Osteoblast (primary cell): ENCODE measurements around the gene MRC2. TPM values are rescaled to one million over a fixed set of nuclear protein-coding genes. Genes with fewer than 3 reads are reported as not detected.
A peak's percentile ranks its signal among the peaks of the same experiment; 100 is the strongest.

Source experiments
- DNase-seq: peaks from one replicate; pipeline ENCODE4 v3.0.0; 2011; ENCODE audit warnings: low spot score, mixed read lengths; ENCODE audit not compliant: insufficient read length; ENCODE audit errors: missing footprints
- H2AFZ ChIP-seq: 2 replicates; pipeline ENCODE4 v1.6.0; 2011; ENCODE audit warnings: mild to moderate bottlenecking, low read length
- H3K27ac ChIP-seq: 2 replicates; pipeline ENCODE4 v1.5.1; 2011; ENCODE audit warnings: mild to moderate bottlenecking, low read depth, low read length, moderate library complexity
- H3K27me3 ChIP-seq: 2 replicates; pipeline ENCODE4 v1.6.0; 2012; ENCODE audit warnings: mild to moderate bottlenecking, control low read depth, inconsistent platforms, low read length, moderate library complexity; ENCODE audit not compliant: insufficient read depth
- H3K36me3 ChIP-seq: 2 replicates; pipeline ENCODE4 v1.5.1; 2011; ENCODE audit warnings: mild to moderate bottlenecking, low read length, control low read depth, moderate library complexity; ENCODE audit not compliant: insufficient read depth
- H3K4me1 ChIP-seq: 2 replicates; pipeline ENCODE4 v1.5.1; 2011; ENCODE audit warnings: mild to moderate bottlenecking, low read length, control low read depth, moderate library complexity; ENCODE audit not compliant: insufficient read depth
- H3K4me2 ChIP-seq: 2 replicates; pipeline ENCODE4 v1.6.0; 2011; ENCODE audit warnings: mild to moderate bottlenecking, low read length; ENCODE audit not compliant: insufficient read depth
- H3K4me3 ChIP-seq: fragments of 200-600 bp; sonication (generic); 3 replicates; pipeline ENCODE4 v1.5.1; 2012; ENCODE audit warnings: mild to moderate bottlenecking, low read length, inconsistent platforms; ENCODE audit not compliant: insufficient read depth
- H3K79me2 ChIP-seq: 2 replicates; pipeline ENCODE4 v1.6.0; 2012; ENCODE audit warnings: mild to moderate bottlenecking, low read length, control low read depth, inconsistent platforms; ENCODE audit not compliant: insufficient read depth
- H3K9me3 ChIP-seq: 2 replicates; pipeline ENCODE4 v1.5.1; 2011; ENCODE audit warnings: low read depth, low read length, control low read depth
- H4K20me1 ChIP-seq: 2 replicates; pipeline ENCODE4 v1.6.0; 2012; ENCODE audit warnings: mild to moderate bottlenecking, low read length, control low read depth; ENCODE audit not compliant: insufficient read depth
- CTCF ChIP-seq: IDR thresholded peaks from 2 replicates; pipeline ENCODE4 v1.5.1; 2011; ENCODE audit warnings: mild to moderate bottlenecking, low read depth, low read length, moderate library complexity; ENCODE audit errors: extremely low read depth
- total RNA-seq: library from RNA; depleted of rRNA; stranded (reverse); fragments of >200 nt; gene quantifications from 2 replicates; pipeline ENCODE4 v1.2.3, GENCODE V29; 2012

The MRC2 gene
- total RNA-seq, 1 donor: 552 TPM

DNA sequence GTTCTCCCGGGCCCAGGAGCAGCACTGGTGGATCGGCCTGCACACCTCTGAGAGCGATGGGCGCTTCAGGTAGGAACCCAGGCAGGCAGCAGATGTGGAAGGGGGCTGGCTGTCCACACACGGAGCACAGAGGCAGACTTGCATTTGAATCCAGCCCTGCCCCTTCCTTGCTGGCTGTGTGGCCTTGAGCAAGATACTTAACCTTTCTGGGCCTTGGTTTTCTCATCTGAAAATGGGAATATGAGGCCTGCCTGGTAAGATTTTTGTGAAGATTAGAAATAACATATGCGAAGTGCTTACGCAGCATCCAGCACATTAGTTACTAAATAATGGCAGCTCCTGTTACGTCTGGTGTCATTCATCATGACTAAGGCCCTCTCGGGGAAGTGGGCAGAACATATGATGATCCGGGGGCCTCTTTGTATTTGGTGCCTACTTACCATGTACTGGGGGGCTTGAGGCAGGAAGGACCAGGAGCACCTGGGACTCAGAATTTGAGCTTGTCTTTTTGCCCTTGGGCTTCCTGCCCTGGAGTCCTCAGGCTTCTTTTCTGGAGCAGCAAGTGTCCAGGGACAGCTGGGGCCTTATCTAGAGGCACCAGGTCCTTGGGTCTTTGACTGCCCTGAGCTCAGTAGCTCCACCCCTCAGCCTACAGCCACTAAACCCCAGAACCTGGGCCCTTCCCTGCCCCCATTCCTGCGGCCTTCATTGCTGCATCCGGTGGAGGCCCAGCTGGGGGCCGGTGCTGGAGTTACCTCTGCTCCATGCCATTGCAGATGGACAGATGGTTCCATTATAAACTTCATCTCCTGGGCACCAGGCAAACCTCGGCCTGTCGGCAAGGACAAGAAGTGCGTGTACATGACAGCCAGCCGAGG lies 53.8 kb downstream of the MRC2 start:
- Histone ChIP-seq H3K4me2 (no peak overlapping the region), H3K4me3 (no peak overlapping the region), H2AFZ (no peak overlapping the region), H3K36me3 (peaks cover 86% of the 10 kb centered on the region), H4K20me1 (peaks cover 7% of the 10 kb centered on the region), H3K9me3 (no peaks in the 10 kb centered on the region), H3K27me3 (no peaks in the 10 kb centered on the region), H3K27ac (no peak overlapping the region), H3K79me2 (peaks cover under 1% of the 10 kb centered on the region), H3K4me1 (no peaks in the 10 kb centered on the region)
- TF ChIP-seq CTCF: no peak
- peak; percentile 45 for DNase-seq

DNA sequence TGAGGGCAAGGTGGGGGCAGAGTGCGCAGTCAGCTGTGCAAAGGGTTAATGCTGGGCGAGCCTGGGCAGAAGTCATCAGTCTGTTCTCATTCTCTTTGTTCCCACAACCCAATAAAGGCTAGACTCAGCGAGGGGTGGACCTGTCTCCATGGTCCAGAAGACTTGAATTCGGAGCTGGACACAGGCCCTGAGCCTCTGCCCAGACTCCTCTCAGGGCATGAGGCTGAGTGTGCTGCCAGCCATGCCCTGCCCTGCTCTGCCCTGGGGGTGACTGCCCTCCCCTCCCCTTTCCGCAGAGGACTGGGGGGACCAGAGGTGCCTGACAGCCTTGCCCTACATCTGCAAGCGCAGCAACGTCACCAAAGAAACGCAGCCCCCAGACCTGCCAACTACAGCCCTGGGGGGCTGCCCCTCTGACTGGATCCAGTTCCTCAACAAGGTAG lies 54.5 kb downstream of the MRC2 start:
- Histone ChIP-seq H3K27me3 (no peaks in the 10 kb centered on the region), H2AFZ (no peak overlapping the region), H3K4me3 (no peak overlapping the region), H3K4me1 (no peaks in the 10 kb centered on the region), H3K36me3 (peaks cover 86% of the 10 kb centered on the region), H3K79me2 (no peaks in the 10 kb centered on the region), H3K9me3 (no peaks in the 10 kb centered on the region), H4K20me1 (peaks cover 7% of the 10 kb centered on the region), H3K27ac (no peak overlapping the region), H3K4me2 (no peak overlapping the region)
- peak; percentile 72 for DNase-seq
- TF ChIP-seq CTCF: no peak

DNA sequence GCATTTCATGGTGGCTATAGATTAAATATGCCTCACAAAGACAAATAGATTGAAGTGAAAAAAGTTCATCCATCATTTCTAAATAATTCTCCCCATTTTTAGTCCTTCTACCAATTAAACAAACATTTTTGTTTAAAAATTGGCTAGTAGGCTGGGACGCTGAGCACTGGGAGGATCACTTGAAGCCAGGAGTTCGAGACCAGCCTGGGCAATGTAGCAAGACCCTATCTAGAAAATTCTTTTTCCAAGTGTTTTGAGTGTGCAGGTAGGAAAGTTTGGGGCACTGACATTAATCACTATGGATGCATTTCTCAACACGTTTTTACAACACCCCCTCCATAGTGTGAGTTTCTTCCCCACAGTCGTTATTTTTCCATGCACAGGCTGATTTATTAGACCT lies 56.7 kb downstream of the MRC2 start:
- no peak overlapping the region for H3K4me3 ChIP-seq
- H3K27me3 ChIP-seq: no peaks in the 10 kb centered on the region
- peak; percentile 18 for DNase-seq
- H2AFZ ChIP-seq: no peak overlapping the region
- H3K79me2 ChIP-seq: no peaks in the 10 kb centered on the region
- no peak overlapping the region for H3K27ac ChIP-seq
- peaks cover 11% of the 10 kb centered on the region for H4K20me1 ChIP-seq
- H3K4me1 ChIP-seq: no peaks in the 10 kb centered on the region
- H3K4me2 ChIP-seq: no peak overlapping the region
- TF ChIP-seq CTCF: no peak
- H3K36me3 ChIP-seq: peaks cover 86% of the 10 kb centered on the region
- no peaks in the 10 kb centered on the region for H3K9me3 ChIP-seq

DNA sequence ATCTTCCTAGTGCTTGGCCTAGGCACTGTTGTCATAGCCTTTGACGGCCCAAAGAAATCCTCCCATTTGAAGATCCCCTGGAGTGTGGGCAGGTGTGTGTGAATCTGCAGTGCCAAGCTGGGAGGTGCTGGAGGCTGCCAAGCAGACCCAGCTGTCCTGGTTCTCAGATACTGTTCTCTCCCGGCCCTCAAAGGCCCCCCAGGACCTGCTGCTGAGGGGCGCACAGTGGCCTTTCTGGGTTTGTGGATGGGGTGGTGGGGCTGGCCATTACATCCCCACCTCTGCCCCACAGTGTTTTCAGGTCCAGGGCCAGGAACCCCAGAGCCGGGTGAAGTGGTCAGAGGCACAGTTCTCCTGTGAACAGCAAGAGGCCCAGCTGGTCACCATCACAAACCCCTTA lies 60.5 kb downstream of the MRC2 start:
- Histone ChIP-seq H3K27me3 (no peaks in the 10 kb centered on the region), H2AFZ (no peak overlapping the region), H4K20me1 (peaks cover 11% of the 10 kb centered on the region), H3K4me3 (no peak overlapping the region), H3K27ac (no peak overlapping the region), H3K9me3 (no peaks in the 10 kb centered on the region), H3K79me2 (no peaks in the 10 kb centered on the region), H3K4me2 (no peak overlapping the region), H3K36me3 (peaks cover 86% of the 10 kb centered on the region), H3K4me1 (no peaks in the 10 kb centered on the region)
- DNase-seq: peak; percentile 69
- no peak for TF ChIP-seq CTCF
